HG02588 (cell line): ENCODE measurements around the gene PRODH2.

Source experiments
- ATAC-seq: cut with Tn5 transposase; IDR thresholded peaks from one replicate; pipeline ENCODE4 v1.9.1; 2021; ENCODE audit warnings: mild to moderate bottlenecking, moderate library complexity; ENCODE audit not compliant: unreplicated experiment

Gene PRODH2

DNA sequence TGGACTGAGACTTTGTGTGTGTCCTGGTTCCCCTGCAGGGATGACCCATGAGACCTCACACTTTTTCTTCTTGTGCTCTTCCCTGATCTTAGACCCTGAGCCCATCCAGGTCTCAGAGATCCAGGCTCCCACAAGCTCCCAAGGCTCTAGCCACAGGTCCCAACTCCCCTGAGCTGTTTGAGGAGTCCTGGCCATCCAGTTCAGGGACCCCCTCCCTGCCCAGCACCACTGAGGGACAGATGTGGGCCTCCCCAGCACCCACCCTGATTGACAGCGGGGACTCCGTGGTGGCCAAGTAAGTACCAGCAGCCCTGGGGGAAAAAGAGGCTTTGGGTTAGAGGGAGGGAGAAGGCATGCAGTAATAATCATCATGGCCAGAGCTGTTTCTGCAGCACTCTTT is 52.9 kb downstream of the PRODH2 start:
- ATAC-seq = no peak

- peak; percentile 93 for ATAC-seq
Measured at GRCh38 chr19:35757749-35758608, 54.7 kb downstream of the PRODH2 start, which contains the start of gene PROSER3. Gene PROSER3, plus strand, starts transcription at chr19:35758176. Its CDS starts 40 bp downstream, at chr19:35758216.

- ATAC-seq = no peak
Measured at GRCh38 chr19:35757231-35757748, 55.4 kb downstream of the PRODH2 start.

- no peak for ATAC-seq
Measured at GRCh38 chr19:35756377-35757230, 56.0 kb downstream of the PRODH2 start, which contains the start of gene HSPB6. Gene HSPB6, minus strand, starts transcription at chr19:35757029. Its CDS starts 21 bp downstream, at chr19:35757008.

DNA sequence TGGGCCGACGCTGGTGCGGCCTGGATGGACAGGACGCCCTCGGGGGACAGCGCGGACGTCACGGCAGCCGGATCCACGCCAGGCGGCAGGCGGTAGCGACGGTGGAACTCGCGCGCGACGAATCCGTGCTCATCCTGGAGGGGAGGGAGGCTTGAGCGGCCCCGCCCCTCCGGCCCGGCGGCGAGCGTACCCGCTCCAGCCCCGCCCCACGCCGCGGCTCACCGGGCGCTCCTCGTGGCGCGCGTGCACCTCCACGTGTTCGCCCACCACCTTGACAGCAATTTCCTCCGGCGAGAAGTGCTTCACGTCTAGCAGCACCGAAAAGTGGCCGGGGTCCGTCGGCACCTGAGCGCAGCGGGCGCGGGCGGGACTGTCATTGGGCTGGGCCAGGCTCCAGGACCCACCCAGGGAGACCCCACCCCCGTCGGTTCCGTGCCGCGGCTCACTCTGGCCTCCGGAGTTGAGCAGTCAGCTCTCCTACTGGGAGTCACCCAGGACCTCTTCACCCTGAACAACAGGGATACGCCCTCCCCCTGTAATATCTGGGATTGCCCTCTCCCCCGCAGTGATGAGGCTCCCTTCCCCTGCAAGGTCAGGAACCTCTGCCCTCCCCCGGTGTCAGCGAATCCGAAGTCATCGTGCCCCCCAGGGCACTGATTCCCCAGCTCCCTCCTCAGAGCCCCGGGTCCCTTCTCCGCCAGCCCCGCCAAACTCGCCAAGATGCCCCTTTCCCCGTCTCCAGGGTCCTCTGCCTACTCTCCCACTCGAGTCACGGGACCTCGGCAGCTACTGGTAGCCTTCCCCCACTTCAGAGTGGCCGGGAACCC is 56.9 kb downstream of the PRODH2 start:
- ATAC-seq = no peak

DNA sequence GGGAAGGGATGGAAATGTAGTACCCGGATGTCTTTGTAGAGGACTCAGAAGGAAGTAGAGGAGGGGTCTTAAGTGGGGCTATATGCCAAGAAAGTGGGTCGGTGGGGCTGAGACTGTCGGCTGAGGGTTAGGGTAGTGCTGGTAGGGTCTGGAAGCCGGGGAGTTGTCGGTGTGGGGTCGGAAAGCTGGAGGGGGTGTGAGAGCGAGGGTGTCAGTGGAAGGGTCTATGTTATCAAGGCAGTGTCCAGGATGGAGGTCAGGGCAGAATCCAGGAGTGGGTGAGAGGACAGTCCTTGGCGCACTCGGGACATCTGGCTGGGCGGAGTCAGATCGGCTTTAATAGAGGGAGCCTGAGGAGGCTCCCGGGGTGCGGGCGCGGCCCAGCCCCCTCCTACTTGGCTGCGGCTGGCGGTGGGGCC is 57.5 kb downstream of the PRODH2 start:
- ATAC-seq = no peak

GRCh38 chr19:35754370-35755130 is 58.1 kb downstream of the PRODH2 start:
- no peak for ATAC-seq

DNA sequence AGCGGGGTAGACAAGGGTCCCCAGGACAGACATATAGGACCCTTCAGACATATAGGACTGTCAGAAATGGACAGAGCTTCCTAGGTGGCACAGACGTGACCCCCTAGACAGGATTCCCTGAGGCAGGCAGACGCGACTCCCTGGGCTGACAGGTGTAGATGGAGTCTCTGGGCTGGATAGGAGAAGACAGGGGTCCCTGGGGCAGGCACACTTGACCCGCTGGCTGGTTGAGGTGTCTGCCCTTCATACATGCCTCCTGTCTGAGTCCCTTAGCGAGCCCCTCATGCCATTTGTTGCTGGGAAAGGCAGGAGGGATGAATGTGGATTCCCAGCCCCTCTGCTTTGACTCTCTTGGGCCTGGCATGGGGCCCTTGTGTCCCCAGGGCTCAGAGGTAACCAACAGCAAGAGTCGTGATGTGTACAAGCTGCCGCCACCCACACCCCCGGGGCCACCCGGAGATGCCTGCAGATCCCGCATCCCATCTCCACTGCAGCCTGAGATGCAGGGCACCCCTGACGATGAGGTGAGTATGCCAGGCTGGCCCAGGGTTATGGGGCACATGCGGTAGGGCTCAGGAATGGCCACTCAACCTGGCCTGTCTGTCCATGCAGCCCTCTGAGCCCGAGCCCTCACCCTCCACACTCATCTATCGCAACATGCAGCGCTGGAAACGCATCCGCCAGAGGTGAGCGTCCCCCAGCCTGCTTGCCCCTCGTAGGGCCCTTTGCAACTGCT is 58.8 kb downstream of the PRODH2 start:
- ATAC-seq = no peak

DNA sequence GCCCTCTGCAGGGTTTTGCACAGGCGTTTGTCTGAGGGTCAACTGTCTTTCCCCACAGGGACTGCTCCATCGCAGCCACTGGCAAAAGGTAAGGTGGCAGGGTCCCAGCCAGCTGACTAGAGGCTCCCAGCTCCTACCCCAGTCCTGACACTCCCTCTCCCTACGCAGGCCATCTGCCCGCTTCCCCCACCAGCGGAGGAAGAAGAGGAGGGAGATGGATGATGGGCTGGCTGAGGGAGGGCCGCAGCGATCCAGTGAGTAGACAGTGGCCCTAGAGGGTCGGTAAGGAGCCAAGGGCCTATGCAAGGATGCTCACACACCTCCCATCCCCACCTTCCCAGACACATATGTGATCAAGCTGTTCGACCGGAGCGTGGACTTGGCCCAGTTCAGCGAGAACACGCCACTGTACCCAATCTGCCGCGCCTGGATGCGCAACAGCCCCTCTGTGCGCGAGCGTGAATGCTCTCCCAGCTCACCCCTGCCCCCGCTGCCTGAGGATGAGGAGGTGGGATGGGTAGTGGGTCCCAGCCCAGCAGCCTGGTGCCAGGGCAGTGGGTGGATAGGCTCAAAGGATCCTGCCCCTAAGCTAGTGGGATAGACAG is 59.8 kb downstream of the PRODH2 start:
- ATAC-seq = no peak

DNA sequence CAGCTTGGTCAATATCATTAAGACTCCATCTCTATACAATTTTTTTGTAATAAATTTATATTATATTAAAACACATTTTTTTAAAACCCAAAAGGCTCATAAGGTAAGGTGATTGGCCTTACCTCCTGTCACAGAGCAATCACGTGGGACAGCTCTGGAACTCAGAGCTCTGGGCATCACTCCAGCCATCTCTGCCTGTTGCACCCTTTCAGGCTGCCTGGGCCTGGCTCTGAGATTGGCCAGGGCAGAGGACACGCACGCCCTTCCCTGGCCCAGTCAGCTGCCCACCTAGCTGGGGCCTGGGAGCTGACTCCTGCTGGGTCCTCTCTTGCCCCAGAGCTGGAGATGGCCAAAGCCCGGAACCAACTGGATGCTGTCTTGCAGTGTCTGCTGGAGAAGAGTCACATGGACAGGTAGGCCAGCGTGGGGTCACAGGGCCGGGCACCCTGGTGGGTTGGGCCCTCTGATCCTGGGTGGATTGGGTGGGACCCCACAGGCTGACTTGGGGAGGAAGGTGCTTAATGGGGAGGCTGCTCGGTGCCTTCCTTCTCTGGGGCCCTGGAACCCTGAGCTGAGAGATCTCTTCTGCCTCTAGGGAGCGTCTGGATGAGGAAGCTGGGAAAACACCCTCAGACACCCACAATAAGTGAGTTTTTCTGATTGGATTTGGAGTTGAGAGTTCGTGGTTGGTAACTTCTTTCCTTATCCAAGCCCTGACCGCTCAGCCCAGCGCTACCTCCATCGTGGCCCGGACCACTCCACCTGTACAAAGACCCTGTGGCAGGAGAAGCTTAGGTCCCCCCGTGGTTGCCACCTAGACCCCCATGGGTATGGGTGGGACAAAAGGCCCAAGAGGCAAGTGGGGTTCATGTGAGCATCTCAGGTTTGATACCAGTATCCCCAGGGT is 60.6 kb downstream of the PRODH2 start:
- ATAC-seq = no peak

GRCh38 chr19:35750167-35750566 is 62.5 kb downstream of the PRODH2 start:
- no peak for ATAC-seq
